Hepatocyte (in vitro differentiated cells): ENCODE results near the gene STK11. TPM values are rescaled to one million over a fixed set of nuclear protein-coding genes. Genes with fewer than 3 reads are reported as not detected.

Experiments used
- polyA plus RNA-seq: library from polyadenylated mRNA; unstranded; fragments of >200 nt; fragmentation: Nextera tagmentation; extraction: Ambion mirVana; gene quantifications from 2 replicates; pipeline ENCODE4 v1.2.1, GENCODE V29; 2016
- total RNA-seq: library from RNA; depleted of rRNA; stranded (reverse); fragments of >200 nt; gene quantifications from 2 replicates; pipeline ENCODE4 v1.2.3, GENCODE V29; 2014

STK11 gene
- total and polyA plus RNA-seq, 2 experiments from 2014 or later, result 48.9 to 76.6 TPM

Other genes with a start within 250 kb of the STK11 start
- 57.8 and 60.0 TPM in 2 replicates for gene WDR18, start 221.4 kb upstream of the STK11 start, total RNA-seq
- gene WDR18, start 221.4 kb upstream of the STK11 start, polyA plus RNA-seq, result 160 and 169 TPM in 2 replicates
- 0.30 and 0.64 TPM in 2 replicates for gene GRIN3B, start 205.4 kb upstream of the STK11 start, total RNA-seq
- gene GRIN3B, start 205.4 kb upstream of the STK11 start, polyA plus RNA-seq, result 0.48 and 0.49 TPM in 2 replicates
- gene TMEM259, start 184.7 kb upstream of the STK11 start, total RNA-seq, result 108 and 169 TPM in 2 replicates
- 311 and 383 TPM in 2 replicates for gene TMEM259, start 184.7 kb upstream of the STK11 start, polyA plus RNA-seq
- gene RNU6-2, start 184.3 kb upstream of the STK11 start, total RNA-seq, result not detected in 2 replicates
- gene RNU6-2, start 184.3 kb upstream of the STK11 start, polyA plus RNA-seq, result not detected in 2 replicates
- gene CNN2, start 179.2 kb upstream of the STK11 start, total RNA-seq, result 88.5 and 115 TPM in 2 replicates
- gene CNN2, start 179.2 kb upstream of the STK11 start, polyA plus RNA-seq, result 229 and 247 TPM in 2 replicates
- gene ABCA7, start 165.7 kb upstream of the STK11 start, total RNA-seq, result 8.2 and 17.8 TPM in 2 replicates
- 26.8 and 38.1 TPM in 2 replicates for gene ABCA7, start 165.7 kb upstream of the STK11 start, polyA plus RNA-seq
- gene ARHGAP45, start 138.6 kb upstream of the STK11 start, total RNA-seq, result 11.0 and 12.9 TPM in 2 replicates
- 16.0 and 18.3 TPM in 2 replicates for gene ARHGAP45, start 138.6 kb upstream of the STK11 start, polyA plus RNA-seq
- 126 and 170 TPM in 2 replicates for gene POLR2E, start 110.4 kb upstream of the STK11 start, total RNA-seq
- 326 and 328 TPM in 2 replicates for gene POLR2E, start 110.4 kb upstream of the STK11 start, polyA plus RNA-seq
- 524 and 539 TPM in 2 replicates for gene GPX4, start 101.8 kb upstream of the STK11 start, total RNA-seq
- gene GPX4, start 101.8 kb upstream of the STK11 start, polyA plus RNA-seq, result 729 and 735 TPM in 2 replicates
- 15.2 and 15.6 TPM in 2 replicates for gene SBNO2, start 31.5 kb upstream of the STK11 start, total RNA-seq
- 12.7 and 16.2 TPM in 2 replicates for gene SBNO2, start 31.5 kb upstream of the STK11 start, polyA plus RNA-seq
- 1.1 and 4.2 TPM in 2 replicates for gene CBARP, start 32.2 kb downstream of the STK11 start, total RNA-seq
- gene CBARP, start 32.2 kb downstream of the STK11 start, polyA plus RNA-seq, result 7.1 and 10.7 TPM in 2 replicates
- 54.0 and 64.1 TPM in 2 replicates for gene ATP5F1D, start 36.0 kb downstream of the STK11 start, total RNA-seq
- gene ATP5F1D, start 36.0 kb downstream of the STK11 start, polyA plus RNA-seq, result 291 and 297 TPM in 2 replicates
- gene MIDN, start 42.8 kb downstream of the STK11 start, total RNA-seq, result 28.7 and 30.1 TPM in 2 replicates
- 94.6 and 98.4 TPM in 2 replicates for gene MIDN, start 42.8 kb downstream of the STK11 start, polyA plus RNA-seq
- gene CIRBP, start 63.6 kb downstream of the STK11 start, total RNA-seq, result 212 and 361 TPM in 2 replicates
- 202 and 261 TPM in 2 replicates for gene CIRBP, start 63.6 kb downstream of the STK11 start, polyA plus RNA-seq
- gene FAM174C, start 69.8 kb downstream of the STK11 start, total RNA-seq, result 25.5 TPM in 2 replicates
- gene FAM174C, start 69.8 kb downstream of the STK11 start, polyA plus RNA-seq, result 79.9 and 89.5 TPM in 2 replicates
- 11.0 and 14.2 TPM in 2 replicates for gene EFNA2, start 80.1 kb downstream of the STK11 start, total RNA-seq
- 1.3 and 1.8 TPM in 2 replicates for gene EFNA2, start 80.1 kb downstream of the STK11 start, polyA plus RNA-seq
- 81.6 and 130 TPM in 2 replicates for gene NDUFS7, start 178.1 kb downstream of the STK11 start, total RNA-seq
- 270 and 276 TPM in 2 replicates for gene NDUFS7, start 178.1 kb downstream of the STK11 start, polyA plus RNA-seq
- gene GAMT, start 195.8 kb downstream of the STK11 start, total RNA-seq, result 121 and 122 TPM in 2 replicates
- gene GAMT, start 195.8 kb downstream of the STK11 start, polyA plus RNA-seq, result 148 and 170 TPM in 2 replicates
- 42.4 and 46.8 TPM in 2 replicates for gene DAZAP1, start 201.8 kb downstream of the STK11 start, total RNA-seq
- gene DAZAP1, start 201.8 kb downstream of the STK11 start, polyA plus RNA-seq, result 35.8 and 37.9 TPM in 2 replicates
- 1,556 and 1,885 TPM in 2 replicates for gene RPS15, start 232.6 kb downstream of the STK11 start, total RNA-seq
- gene RPS15, start 232.6 kb downstream of the STK11 start, polyA plus RNA-seq, result 938 and 950 TPM in 2 replicates
- gene APC2, start 244.3 kb downstream of the STK11 start, total RNA-seq, result 0.24 and 1.2 TPM in 2 replicates
- gene APC2, start 244.3 kb downstream of the STK11 start, polyA plus RNA-seq, result 0.36 and 0.40 TPM in 2 replicates